ENCODE measurements around the gene ATP10B.

GRCh38 chr5:160534125-160534524 is 317.9 kb downstream of the ATP10B start:
- TF ChIP-seq CTCF (IDR thresholded peaks at IDR 0.05; ENCODE audit: low read length), result no peak
- TF ChIP-seq EZH2 (IDR thresholded peaks at IDR 0.05; ENCODE audit: borderline replicate concordance, low read length), result no peak
